Suppressor macrophage treated with lipopolysaccharide for 1 hour (primary cell): ENCODE results near the gene BAMBI.
A peak's percentile ranks its signal among the peaks of the same experiment; 100 is the strongest.

Experiments used
- DNase-seq, 3 donors: peaks; one replicate each; pipeline ENCODE4 v3.0.0-alpha.2; 2020 to 2022

BAMBI gene

DNA sequence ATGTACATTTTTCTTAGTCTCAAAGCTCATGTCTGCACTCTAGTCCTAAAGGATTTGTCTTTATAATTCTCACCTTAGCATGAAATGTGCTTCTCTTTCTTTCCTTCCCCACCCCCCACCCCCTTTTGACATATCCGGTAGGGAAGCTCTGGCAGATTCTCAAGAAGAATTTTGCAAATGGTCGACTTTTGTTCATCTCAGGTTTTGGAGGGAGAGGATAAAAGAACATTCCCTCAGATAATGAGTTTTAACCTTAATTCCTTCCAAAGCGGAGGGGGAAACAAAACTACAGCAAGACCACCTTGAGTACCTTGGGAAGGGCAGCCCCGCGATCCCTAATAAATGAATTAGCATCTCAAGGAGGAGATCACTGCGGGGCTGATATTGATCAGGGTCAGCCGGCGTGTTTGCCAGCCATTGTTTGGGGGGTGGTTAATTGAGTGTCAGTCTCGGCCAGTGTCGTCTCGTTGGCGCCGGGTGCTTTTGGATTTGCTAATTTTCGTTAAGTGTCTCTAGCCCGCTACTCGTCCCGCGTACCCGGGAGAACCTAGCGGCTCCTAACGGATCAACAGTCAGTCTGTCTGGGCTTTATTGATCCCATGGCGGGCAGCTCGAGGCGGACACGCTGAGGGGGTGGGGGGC, 874 bp upstream of the BAMBI start:
- peak in 2 of 3 donors; percentile 29 to 48 for DNase-seq

DNA sequence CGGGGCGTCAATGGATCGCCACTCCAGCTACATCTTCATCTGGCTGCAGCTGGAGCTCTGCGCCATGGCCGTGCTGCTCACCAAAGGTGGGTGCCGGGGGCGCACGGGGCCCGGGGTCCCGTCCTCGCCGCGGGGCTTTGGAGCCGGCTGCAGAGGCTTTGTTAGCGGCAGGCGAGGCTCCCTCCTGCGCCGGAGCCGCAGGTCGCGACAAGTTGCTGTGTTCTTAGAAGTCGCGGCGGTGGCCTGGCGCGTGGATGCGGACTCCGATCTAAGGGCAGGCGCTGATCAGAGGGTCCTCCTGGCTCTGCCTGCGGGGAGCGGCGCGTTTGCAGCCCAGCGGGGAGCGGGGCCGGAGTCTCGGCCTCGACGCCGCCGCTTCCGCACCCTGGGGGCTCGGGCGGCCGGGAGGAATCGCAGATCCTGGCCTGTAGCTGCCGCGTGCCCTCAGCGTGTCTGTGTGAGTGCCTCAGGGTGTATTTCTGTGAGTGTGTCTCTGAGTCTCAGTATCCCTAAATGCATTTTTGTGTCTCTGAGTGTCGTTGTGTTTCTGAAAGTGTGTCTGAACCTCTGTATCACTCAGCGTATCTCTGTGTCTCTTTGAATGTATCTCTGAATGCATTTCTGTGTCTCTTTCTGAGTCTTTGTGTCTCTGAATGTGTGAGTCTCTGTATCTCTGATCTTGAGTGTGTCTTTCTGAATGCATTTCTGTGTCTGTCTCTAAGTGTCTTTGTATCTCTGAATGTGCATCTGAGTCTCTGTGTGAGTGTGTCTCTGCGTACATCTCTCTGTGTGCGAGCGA, 766 bp downstream of the BAMBI start:
- peak in 2 of 3 donors; percentile 26 to 54 for DNase-seq

- DNase-seq, result peak in 2 of 3 donors; percentile 17 to 25
Observed at GRCh38 chr10:28678687-28679457, 1.6 kb downstream of the BAMBI start.

DNA sequence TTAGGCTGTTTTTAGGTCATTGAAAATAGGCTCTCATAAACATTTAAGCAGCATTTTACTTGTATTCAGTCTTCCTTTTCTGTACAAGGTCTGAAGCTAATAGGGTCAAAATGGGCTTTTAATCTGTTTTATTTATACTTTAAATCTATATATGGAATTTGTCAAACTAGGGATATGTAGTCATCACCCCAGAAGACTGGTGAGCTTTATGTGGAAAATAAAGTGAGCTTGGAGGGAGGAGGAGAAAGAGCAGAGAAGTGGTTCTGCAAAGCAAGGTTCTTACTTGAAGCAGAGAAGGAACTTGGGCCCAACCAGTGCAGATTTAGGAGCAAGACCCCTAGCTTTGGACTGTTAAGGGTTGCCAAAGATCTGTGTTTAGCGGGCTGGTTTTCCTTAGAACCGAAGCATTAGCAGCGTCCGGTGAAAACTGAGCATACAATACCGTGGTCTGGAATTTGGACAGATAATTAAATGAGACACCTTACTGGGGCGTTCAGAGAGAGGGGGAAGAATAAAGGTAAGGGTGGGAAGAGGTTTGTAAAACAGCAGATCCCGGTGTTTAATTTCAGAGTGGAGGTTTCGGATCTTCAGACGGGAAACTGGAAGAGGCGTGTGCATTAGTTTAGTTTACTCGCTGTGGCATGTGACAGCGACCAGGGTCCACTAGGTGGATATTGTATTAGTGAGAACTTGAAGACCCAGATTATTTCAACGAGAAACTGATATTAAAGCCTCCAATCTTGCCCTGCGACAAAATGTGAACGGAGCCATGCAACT, 2.4 kb downstream of the BAMBI start:
- DNase-seq, result peak in 2 of 3 donors; percentile 12 to 56

GRCh38 chr10:28680358-28680752, 3.0 kb downstream of the BAMBI start:
- DNase-seq, result peak; percentile 59 to 70 (median 70)

DNA sequence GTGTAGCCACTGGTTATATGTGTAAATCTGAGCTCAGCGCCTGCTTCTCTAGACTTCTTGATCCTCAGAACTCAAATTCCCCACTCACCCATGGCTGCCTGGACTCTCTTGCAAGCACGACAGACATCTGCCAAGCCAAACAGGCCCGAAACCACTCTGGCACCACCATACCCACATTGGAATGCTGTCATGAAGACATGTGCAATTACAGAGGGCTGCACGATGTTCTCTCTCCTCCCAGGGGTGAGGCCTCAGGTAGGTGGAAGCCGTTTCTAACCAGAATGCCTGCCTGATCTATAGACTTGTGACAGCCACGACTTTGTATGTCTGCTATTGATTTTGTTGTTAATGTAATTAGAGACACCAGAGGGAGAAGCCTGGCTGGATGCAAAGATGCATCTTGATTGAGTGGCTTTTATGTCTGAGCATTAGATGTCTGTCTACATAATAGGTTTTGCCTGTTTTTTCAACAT, 4.0 kb downstream of the BAMBI start:
- no peak for DNase-seq

GRCh38 chr10:28681928-28682750, 4.8 kb downstream of the BAMBI start:
- no peak for DNase-seq

DNA sequence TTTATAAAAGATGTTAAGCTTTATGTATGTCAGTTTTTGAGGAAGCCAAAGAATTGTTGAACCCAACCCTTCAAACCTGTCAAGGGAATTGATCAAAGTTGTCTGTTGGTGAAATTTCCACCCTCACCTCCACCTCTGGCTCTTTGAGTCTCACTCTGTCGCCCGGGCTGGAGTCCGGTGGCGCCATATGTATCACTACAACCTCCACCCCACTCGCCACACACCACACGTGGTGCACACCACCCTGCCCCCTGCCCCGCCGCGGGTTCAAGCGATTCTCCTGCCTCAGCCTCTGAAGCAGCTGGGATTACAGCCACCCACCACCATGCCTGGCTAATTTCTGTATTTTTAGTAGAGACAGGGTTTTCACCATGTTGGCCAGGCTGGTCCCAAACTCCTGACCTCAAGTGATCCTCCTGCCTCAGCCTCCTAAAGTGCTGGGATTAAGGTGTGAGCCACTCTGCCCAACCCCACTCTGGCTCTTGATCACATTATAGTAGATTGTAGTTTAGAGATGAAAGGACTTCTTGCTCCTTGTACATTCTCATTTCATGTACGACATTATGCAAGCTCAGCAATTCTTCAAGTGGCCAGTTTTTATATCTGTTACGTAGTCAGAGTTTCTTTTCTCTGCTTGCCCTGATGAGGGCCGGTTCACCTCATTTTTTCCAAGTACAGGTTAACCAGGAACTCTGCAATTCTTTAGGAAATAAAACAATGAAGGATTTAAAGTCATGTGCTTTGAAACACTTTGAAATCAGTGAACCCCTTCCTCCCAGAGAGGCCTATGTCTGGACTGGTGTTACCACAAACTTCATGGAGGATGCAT, 7.0 kb downstream of the BAMBI start:
- DNase-seq, result no peak

DNA sequence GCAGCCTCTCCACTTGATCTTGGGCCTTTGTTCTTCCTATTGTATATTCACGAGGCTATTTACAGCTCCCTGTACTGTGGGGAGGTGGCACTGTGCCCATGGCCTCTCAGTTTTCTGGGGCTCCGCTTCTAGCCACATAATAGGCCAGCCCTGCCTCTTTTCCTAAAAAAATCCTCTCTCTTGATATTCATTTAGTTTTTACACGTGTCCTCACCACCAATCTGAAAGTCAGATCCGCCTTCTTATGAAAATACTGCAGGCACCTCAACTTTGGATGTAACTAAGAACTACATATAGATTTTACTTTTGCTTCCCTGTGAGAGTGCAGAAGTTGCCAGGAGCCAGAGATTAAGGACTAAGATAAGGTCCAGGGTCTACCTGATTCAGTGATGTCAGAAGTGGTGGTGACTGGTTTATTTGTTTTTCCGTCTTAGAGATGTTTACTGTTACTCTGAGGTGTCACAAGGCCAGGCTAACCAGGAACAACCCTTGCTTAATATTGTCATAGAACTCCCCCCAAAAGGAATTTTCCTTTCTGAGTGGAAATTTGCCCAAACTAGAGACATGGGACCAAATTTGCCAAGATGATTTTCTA, 7.8 kb downstream of the BAMBI start:
- no peak for DNase-seq

DNA sequence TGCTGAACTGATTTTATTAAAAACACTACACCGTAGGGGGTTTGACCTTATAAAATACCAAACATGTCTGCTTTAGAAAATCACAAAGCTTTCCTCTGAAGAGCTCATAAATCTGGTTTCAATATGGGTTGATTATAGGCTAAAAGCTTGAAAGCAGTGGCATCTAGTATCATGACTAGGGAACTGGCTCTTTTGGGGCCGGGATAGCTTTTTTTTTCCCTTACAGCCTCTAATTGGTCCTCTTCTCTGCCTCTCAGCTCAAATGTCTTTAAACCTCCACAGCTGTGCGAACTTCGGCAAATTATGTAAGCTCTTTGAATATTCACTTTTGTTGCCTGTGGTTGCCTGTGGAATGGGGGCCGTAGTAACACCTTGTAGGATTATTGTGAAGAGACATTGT, 8.4 kb downstream of the BAMBI start:
- DNase-seq, result no peak

- no peak for DNase-seq
Observed at GRCh38 chr10:28686835-28687682, 9.7 kb downstream of the BAMBI start.

- DNase-seq, result no peak
Observed at GRCh38 chr10:28687683-28688001, 10.3 kb downstream of the BAMBI start.

DNA sequence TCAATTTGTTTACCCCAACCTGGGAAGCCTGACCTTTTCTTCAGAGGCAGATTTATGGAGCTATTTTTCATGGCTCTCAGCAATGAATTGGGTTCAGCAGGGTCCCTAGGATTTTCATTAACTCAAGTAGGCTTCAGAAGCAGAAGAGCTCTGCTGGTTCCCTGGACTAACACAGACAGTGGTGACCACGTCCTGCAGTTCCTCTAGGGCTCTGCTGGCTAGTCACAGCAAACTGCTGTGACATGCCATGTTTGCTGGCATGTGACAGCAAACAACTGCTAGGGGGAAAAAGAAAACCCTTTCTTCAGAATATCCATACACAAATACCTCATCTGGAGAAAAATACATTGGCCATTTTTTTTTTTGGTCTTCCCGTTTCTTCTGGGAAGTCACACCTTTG, 13.2 kb downstream of the BAMBI start:
- DNase-seq, result no peak

- no peak for DNase-seq
Observed at GRCh38 chr10:28691187-28691694, 13.9 kb downstream of the BAMBI start.

GRCh38 chr10:28692050-28692449, 14.7 kb downstream of the BAMBI start:
- no peak for DNase-seq

DNA sequence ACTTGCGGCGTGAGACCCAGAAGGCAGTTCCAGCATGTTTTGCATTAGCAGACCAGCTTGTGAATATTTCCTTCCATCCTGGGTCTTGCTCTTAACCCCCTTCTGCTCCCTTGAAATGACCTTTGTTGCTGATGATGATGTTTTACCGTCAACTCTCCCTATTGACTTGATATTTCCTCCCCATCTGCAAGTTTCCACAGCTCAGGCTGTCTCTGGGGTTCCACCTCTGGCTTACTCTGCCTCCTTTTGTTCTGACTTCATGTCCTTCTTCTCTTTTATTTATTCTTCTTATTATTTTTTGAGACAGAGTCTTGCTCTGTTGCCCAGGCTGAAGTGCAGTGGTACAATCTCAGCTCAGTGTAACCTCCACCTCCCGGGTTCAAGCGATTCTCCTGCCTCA, 17.2 kb downstream of the BAMBI start:
- no peak for DNase-seq

DNA sequence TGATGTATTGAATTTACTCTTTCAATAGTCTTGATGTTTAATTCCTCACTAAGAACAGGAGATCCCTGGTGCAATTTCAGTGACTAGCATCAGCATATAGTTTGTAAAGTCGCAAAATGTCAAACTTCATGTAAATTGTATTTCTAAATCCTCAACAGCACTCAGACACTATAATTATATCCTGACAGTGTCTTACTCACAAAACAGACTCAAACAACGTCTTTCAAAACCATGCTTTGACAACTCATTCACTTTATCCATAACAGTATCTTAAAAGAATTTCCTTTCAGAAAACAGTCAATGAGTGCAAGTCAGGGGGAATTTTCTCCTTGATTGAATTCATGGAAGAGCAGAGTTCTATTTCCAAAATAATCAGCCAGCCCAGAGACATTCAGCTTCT, 20.8 kb downstream of the BAMBI start:
- DNase-seq, result no peak

GRCh38 chr10:28704464-28705161, 27.3 kb downstream of the BAMBI start:
- DNase-seq, result no peak

- no peak for DNase-seq
Observed at GRCh38 chr10:28705472-28705871, 28.2 kb downstream of the BAMBI start.
